GM18870 (cell line): ENCODE results near the gene SLC35F3.

ENCODE experiments used
- ATAC-seq: cut with Tn5 transposase; IDR thresholded peaks from one replicate; pipeline ENCODE4 v1.9.1; 2021; ENCODE audit warnings: moderate library complexity; ENCODE audit not compliant: unreplicated experiment

Gene SLC35F3

GRCh38 chr1:233909195-233909594 lies 4.7 kb downstream of the SLC35F3 start:
- no peak for ATAC-seq

- no peak for ATAC-seq
These were observed 8.0 kb downstream of the SLC35F3 start for GRCh38 chr1:233912447-233912846.

GRCh38 chr1:233912909-233913308 lies 8.4 kb downstream of the SLC35F3 start:
- no peak for ATAC-seq

- ATAC-seq, result no peak
These were observed 12.2 kb downstream of the SLC35F3 start for GRCh38 chr1:233916706-233917105.

- no peak for ATAC-seq
These were observed 15.3 kb downstream of the SLC35F3 start for GRCh38 chr1:233919786-233920185.

GRCh38 chr1:233928123-233928522 lies 23.6 kb downstream of the SLC35F3 start:
- no peak for ATAC-seq

- no peak for ATAC-seq
These were observed 28.9 kb downstream of the SLC35F3 start for GRCh38 chr1:233933339-233933738.

- no peak for ATAC-seq
These were observed 30.9 kb downstream of the SLC35F3 start for GRCh38 chr1:233935297-233935868.

- ATAC-seq, result no peak
These were observed 31.9 kb downstream of the SLC35F3 start for GRCh38 chr1:233936422-233936821.

- ATAC-seq, result no peak
These were observed 32.4 kb downstream of the SLC35F3 start for GRCh38 chr1:233936842-233937241.

GRCh38 chr1:233938476-233938875 lies 34.0 kb downstream of the SLC35F3 start:
- ATAC-seq, result no peak

- no peak for ATAC-seq
These were observed 35.0 kb downstream of the SLC35F3 start for GRCh38 chr1:233939451-233939850.

- ATAC-seq, result no peak
These were observed 36.4 kb downstream of the SLC35F3 start for GRCh38 chr1:233940908-233941307.

- ATAC-seq, result no peak
These were observed 40.1 kb downstream of the SLC35F3 start for GRCh38 chr1:233944601-233945000.

GRCh38 chr1:233945573-233945972 lies 41.1 kb downstream of the SLC35F3 start:
- no peak for ATAC-seq

- ATAC-seq, result no peak
These were observed 41.5 kb downstream of the SLC35F3 start for GRCh38 chr1:233945979-233946378.

GRCh38 chr1:233946724-233947123 lies 42.2 kb downstream of the SLC35F3 start:
- ATAC-seq, result no peak

GRCh38 chr1:233951804-233952203 lies 47.3 kb downstream of the SLC35F3 start:
- no peak for ATAC-seq

- ATAC-seq, result no peak
These were observed 53.2 kb downstream of the SLC35F3 start for GRCh38 chr1:233957691-233958090.

GRCh38 chr1:233959102-233959501 lies 54.6 kb downstream of the SLC35F3 start:
- ATAC-seq, result no peak

- no peak for ATAC-seq
These were observed 55.5 kb downstream of the SLC35F3 start for GRCh38 chr1:233959971-233960370.

- ATAC-seq, result no peak
These were observed 55.9 kb downstream of the SLC35F3 start for GRCh38 chr1:233960386-233960785.

GRCh38 chr1:233962878-233963277 lies 58.4 kb downstream of the SLC35F3 start:
- no peak for ATAC-seq
